IMR-90 (cell line): ENCODE data around the gene RHBDD2.
"Not testable (repeated sequence)": the region's sequence is repeated elsewhere in the genome, so short reads cannot be mapped to it uniquely, and the experiment has no call there.

Source experiments
- CEBPB ChIP-seq: IDR thresholded peaks from 2 replicates; pipeline ENCODE4 v1.6.1; 2012; ENCODE audit warnings: low read depth, low read length, improper control_type of control experiment
- CTCF ChIP-seq: conservative IDR thresholded peaks from 2 replicates; pipeline ENCODE4 v1.5.1; 2012; ENCODE audit warnings: mild to moderate bottlenecking, low read depth, low read length, improper control_type of control experiment
- ELK1 ChIP-seq: fragments of 150-350 bp; IDR thresholded peaks from 2 replicates; pipeline ENCODE4 v1.6.1; 2016; ENCODE audit warnings: low read depth, mild to moderate bottlenecking, low read length, moderate library complexity, borderline replicate concordance
- FOS ChIP-seq: fragments of 150-350 bp; IDR thresholded peaks from 2 replicates; pipeline ENCODE4 v1.6.1; 2016; ENCODE audit warnings: low read depth, low read length
- MAFK ChIP-seq: IDR thresholded peaks from 2 replicates; pipeline ENCODE4 v1.6.1; 2012; ENCODE audit warnings: low read depth, low read length, improper control_type of control experiment
- MAZ ChIP-seq: IDR thresholded peaks from 2 replicates; pipeline ENCODE4 v1.6.1; 2012; ENCODE audit warnings: low read depth, mild to moderate bottlenecking, low read length, improper control_type of control experiment, moderate library complexity, borderline replicate concordance
- MXI1 ChIP-seq: IDR thresholded peaks from 2 replicates; pipeline ENCODE4 v1.6.1; 2012; ENCODE audit warnings: low read depth, mild to moderate bottlenecking, low read length, moderate library complexity, borderline replicate concordance
- NFE2L2 ChIP-seq: fragments of 150-350 bp; IDR thresholded peaks from 2 replicates; pipeline ENCODE4 v1.6.1; 2016; ENCODE audit warnings: low read depth, mild to moderate bottlenecking, low read length
- POLR2A ChIP-seq: IDR thresholded peaks from 2 replicates; pipeline ENCODE4 v1.6.1; 2012; ENCODE audit warnings: mild to moderate bottlenecking, low read depth, low read length
- RAD21 ChIP-seq: IDR thresholded peaks from 2 replicates; pipeline ENCODE4 v1.6.1; 2012; ENCODE audit warnings: low read length, improper control_type of control experiment
- RCOR1 ChIP-seq: IDR thresholded peaks from 2 replicates; pipeline ENCODE4 v1.6.1; 2012; ENCODE audit warnings: mild to moderate bottlenecking, low read length, improper control_type of control experiment; ENCODE audit not compliant: insufficient replicate concordance
- RFX5 ChIP-seq: IDR thresholded peaks from 2 replicates; pipeline ENCODE4 v1.8.0; 2012; ENCODE audit warnings: low read depth, mild to moderate bottlenecking, low read length, moderate library complexity
- USF2 ChIP-seq: fragments of 150-350 bp; IDR thresholded peaks from 2 replicates; pipeline ENCODE4 v1.6.1; 2017; ENCODE audit warnings: mild to moderate bottlenecking, antibody characterized with exemption, low read length, low read depth

- not testable (repeated sequence) for TF ChIP-seq ELK1, CTCF, POLR2A, MXI1, NFE2L2, USF2, RAD21, MAFK, RFX5, RCOR1, CEBPB, FOS, MAZ
Measured at GRCh38 chr7:75883265-75883824, 4.5 kb downstream of the RHBDD2 start.
